Stimulated activated naive B cell treated with anti-CD40 and anti-IgM and Interleukin-4, amounts not matched to agents 10 μg/mL and 1 μg/mL and 100 μg/mL, for 72 hours (primary cell): ENCODE measurements around the gene F7.
A peak's percentile ranks its signal among the peaks of the same experiment; 100 is the strongest.
"Not testable (repeated sequence)": the region's sequence is repeated elsewhere in the genome, so short reads cannot be mapped to it uniquely, and the experiment has no call there.

ENCODE experiments used
- ATAC-seq, 2 donors: fragments of 150-1000 bp; cut with Tn5 transposase; replicated peaks; 2 replicates each; pipeline ENCODE4 v1.10.0; 2021; ENCODE audit warnings: moderate library complexity in 1 of 2
- DNase-seq: peaks from one replicate; pipeline ENCODE4 v3.0.0; 2021
- H3K27ac Mint-ChIP-seq: one replicate; pipeline ENCODE4 v1.8.0; 2022; ENCODE audit warnings: mild to moderate bottlenecking, mixed read lengths
- H3K27me3 Mint-ChIP-seq, 2 donors: one replicate each; pipeline ENCODE4 v1.8.0; 2022; ENCODE audit warnings: mixed read lengths in 2 of 2
- H3K36me3 Mint-ChIP-seq, 2 donors: one replicate each; pipeline ENCODE4 v1.8.0; 2022; ENCODE audit warnings: mixed read lengths in 2 of 2, mild to moderate bottlenecking in 1 of 2
- H3K4me1 Mint-ChIP-seq, 2 donors: one replicate each; pipeline ENCODE4 v1.8.0; 2022; ENCODE audit warnings: mixed read lengths in 2 of 2, mild to moderate bottlenecking in 1 of 2
- H3K4me3 Mint-ChIP-seq, 2 donors: one replicate each; pipeline ENCODE4 v1.8.0; 2022; ENCODE audit warnings: mild to moderate bottlenecking in 2 of 2, mixed read lengths in 2 of 2, moderate library complexity in 1 of 2
- H3K9me3 Mint-ChIP-seq, 2 donors: one replicate each; pipeline ENCODE4 v1.8.0; 2022; ENCODE audit warnings: mixed read lengths in 2 of 2, mild to moderate bottlenecking in 1 of 2

F7 gene

GRCh38 chr13:113096052-113096744 is 9.4 kb upstream of the F7 start:
- Mint-ChIP-seq H3K27me3 (no peaks in the 10 kb centered on the region), H3K36me3 (peaks cover 3 to 5% of the 10 kb centered on the region in 2 donors), H3K4me1 (no peaks in the 10 kb centered on the region), H3K9me3 (no peaks in the 10 kb centered on the region), H3K27ac (no peak overlapping the region), H3K4me3 (no peak overlapping the region)
- ATAC-seq (no peak), DNase-seq (no peak)

- no peak overlapping the region for H3K4me3 Mint-ChIP-seq
Observed at GRCh38 chr13:113096745-113097305, 8.8 kb upstream of the F7 start.

GRCh38 chr13:113097651-113098050 is 7.9 kb upstream of the F7 start:
- H3K27me3 Mint-ChIP-seq, result peaks cover 0 to 2% of the 10 kb centered on the region in 2 donors
- H3K4me1 Mint-ChIP-seq, result no peaks in the 10 kb centered on the region
- no peaks in the 10 kb centered on the region for H3K9me3 Mint-ChIP-seq
- no peak overlapping the region for H3K27ac Mint-ChIP-seq
- H3K4me3 Mint-ChIP-seq, result no peak overlapping the region
- ATAC-seq, result no peak
- no peak for DNase-seq
- H3K36me3 Mint-ChIP-seq, result peaks cover 3% of the 10 kb centered on the region in 2 donors

More at GRCh38 chr13:113096745-113097305, 8.8 kb upstream of the F7 start:
- H3K4me1 Mint-ChIP-seq, result no peaks in the 10 kb centered on the region
- no peaks in the 10 kb centered on the region for H3K9me3 Mint-ChIP-seq
- no peak for DNase-seq
- no peak overlapping the region for H3K27ac Mint-ChIP-seq
- peaks cover 3% of the 10 kb centered on the region in 2 donors for H3K36me3 Mint-ChIP-seq
- no peak for ATAC-seq
- no peaks in the 10 kb centered on the region for H3K27me3 Mint-ChIP-seq

- H3K4me1 Mint-ChIP-seq, result no peaks in the 10 kb centered on the region
- H3K27ac Mint-ChIP-seq, result no peak overlapping the region
- no peak for ATAC-seq
- peaks cover 3% of the 10 kb centered on the region in 2 donors for H3K36me3 Mint-ChIP-seq
- DNase-seq, result no peak
- no peaks in the 10 kb centered on the region for H3K9me3 Mint-ChIP-seq
- no peak overlapping the region for H3K4me3 Mint-ChIP-seq
- H3K27me3 Mint-ChIP-seq, result peaks cover 0 to 7% of the 10 kb centered on the region in 2 donors
Observed at GRCh38 chr13:113098162-113098732, 7.3 kb upstream of the F7 start.

- DNase-seq, result no peak
- Mint-ChIP-seq H3K27me3 (peaks cover 1 to 7% of the 10 kb centered on the region in 2 donors), H3K4me1 (no peaks in the 10 kb centered on the region), H3K36me3 (peaks cover 3% of the 10 kb centered on the region in 2 donors), H3K9me3 (no peaks in the 10 kb centered on the region), H3K27ac (no peak overlapping the region), H3K4me3 (no peak overlapping the region)
- no peak for ATAC-seq
Observed at GRCh38 chr13:113099142-113099541, 6.4 kb upstream of the F7 start.

- H3K9me3 Mint-ChIP-seq, H3K27ac Mint-ChIP-seq, H3K36me3 Mint-ChIP-seq, DNase-seq, H3K4me1 Mint-ChIP-seq, ATAC-seq, H3K4me3 Mint-ChIP-seq: not testable (repeated sequence)
- H3K27me3 Mint-ChIP-seq, result peaks cover 9 to 14% of the 10 kb centered on the region in 2 donors
Observed at GRCh38 chr13:113102302-113102701, 3.3 kb upstream of the F7 start.

GRCh38 chr13:113102727-113103126 is 2.9 kb upstream of the F7 start:
- H3K4me1 Mint-ChIP-seq, result no peaks in the 10 kb centered on the region
- no peaks in the 10 kb centered on the region for H3K36me3 Mint-ChIP-seq
- ATAC-seq (no peak), DNase-seq (no peak)
- no peaks in the 10 kb centered on the region for H3K9me3 Mint-ChIP-seq
- no peak overlapping the region for H3K4me3 Mint-ChIP-seq
- peaks cover 9 to 14% of the 10 kb centered on the region in 2 donors for H3K27me3 Mint-ChIP-seq
- no peak overlapping the region for H3K27ac Mint-ChIP-seq

- no peaks in the 10 kb centered on the region for H3K9me3 Mint-ChIP-seq
- ATAC-seq (no peak), DNase-seq (no peak)
- H3K4me3 Mint-ChIP-seq, result no peak overlapping the region
- no peaks in the 10 kb centered on the region for H3K4me1 Mint-ChIP-seq
- peaks cover 9 to 14% of the 10 kb centered on the region in 2 donors for H3K27me3 Mint-ChIP-seq
- no peaks in the 10 kb centered on the region for H3K36me3 Mint-ChIP-seq
- no peak overlapping the region for H3K27ac Mint-ChIP-seq
Observed at GRCh38 chr13:113103646-113104045, 1.9 kb upstream of the F7 start.

GRCh38 chr13:113105921-113106452 is 396 bp downstream of the F7 start:
- Mint-ChIP-seq H3K27ac (no peak overlapping the region), H3K4me3 (no peak overlapping the region), H3K9me3 (no peaks in the 10 kb centered on the region), H3K4me1 (peaks cover 0 to 2% of the 10 kb centered on the region in 2 donors), H3K27me3 (peaks cover 13 to 28% of the 10 kb centered on the region in 2 donors), H3K36me3 (no peaks in the 10 kb centered on the region)
- ATAC-seq (no peak), DNase-seq (no peak)

- Mint-ChIP-seq H3K4me1 (peaks cover 0 to 4% of the 10 kb centered on the region in 2 donors), H3K36me3 (no peaks in the 10 kb centered on the region), H3K9me3 (no peaks in the 10 kb centered on the region), H3K27me3 (peaks cover 13 to 31% of the 10 kb centered on the region in 2 donors), H3K27ac (peak overlapping the region; percentile 80), H3K4me3 (no peak overlapping the region)
- no peak for DNase-seq
- ATAC-seq, result no peak
Observed at GRCh38 chr13:113106711-113107351, 1.2 kb downstream of the F7 start.

GRCh38 chr13:113108521-113108920 is 2.9 kb downstream of the F7 start:
- peaks cover 13 to 24% of the 10 kb centered on the region in 2 donors for H3K27me3 Mint-ChIP-seq
- not testable (repeated sequence) for H3K4me1 Mint-ChIP-seq, H3K36me3 Mint-ChIP-seq, ATAC-seq, H3K9me3 Mint-ChIP-seq, DNase-seq, H3K27ac Mint-ChIP-seq, H3K4me3 Mint-ChIP-seq

GRCh38 chr13:113109151-113110047 is 3.8 kb downstream of the F7 start:
- H3K4me3 Mint-ChIP-seq, result peak overlapping the region; percentile 65
- no peaks in the 10 kb centered on the region for H3K36me3 Mint-ChIP-seq
- H3K9me3 Mint-ChIP-seq, result no peaks in the 10 kb centered on the region
- H3K27me3 Mint-ChIP-seq, result peaks cover 11 to 27% of the 10 kb centered on the region in 2 donors
- H3K27ac Mint-ChIP-seq, result no peak overlapping the region
- ATAC-seq (peak in 1 of 2 donors; percentile 28), DNase-seq (no peak)
- H3K4me1 Mint-ChIP-seq, result peaks cover 0 to 4% of the 10 kb centered on the region in 2 donors

- H3K27ac Mint-ChIP-seq, result no peak overlapping the region
- H3K36me3 Mint-ChIP-seq, result no peaks in the 10 kb centered on the region
- H3K9me3 Mint-ChIP-seq, result no peaks in the 10 kb centered on the region
- no peak for DNase-seq
- peaks cover 13 to 31% of the 10 kb centered on the region in 2 donors for H3K27me3 Mint-ChIP-seq
- peak in 1 of 2 donors; percentile 38 for ATAC-seq
- H3K4me3 Mint-ChIP-seq, result peak overlapping the region; percentile 65
- H3K4me1 Mint-ChIP-seq, result peaks cover 0 to 4% of the 10 kb centered on the region in 2 donors
Observed at GRCh38 chr13:113110048-113110851, 4.7 kb downstream of the F7 start.
